IPS DF 4.7 (cell line): Measurements from ENCODE around the gene NOL9.

Experiments
- DNase-seq: peaks from one replicate; pipeline ENCODE4 v3.0.0-alpha.2; 2013; ENCODE audit warnings: low spot score; ENCODE audit errors: extremely low read depth

NOL9 gene

GRCh38 chr1:6471970-6472368 is 82.3 kb downstream of the NOL9 start:
- no peak for DNase-seq
